Tibial artery (tissue), 4 donors: Measurements from ENCODE around the gene SCAMP2.
"Not testable (repeated sequence)": the region's sequence is repeated elsewhere in the genome, so short reads cannot be mapped to it uniquely, and the experiment has no call there.

ENCODE experiments used
- DNase-seq, 2 donors: peaks; one replicate each; pipeline ENCODE4 v3.0.0-alpha.2; 2019
- H3K27ac ChIP-seq, 2 donors: fragments of 200-600 bp; sonication (generic) in 1 of 2; 1 replicate in 1 of 2; 2 replicates in 1 of 2; pipeline ENCODE4 v1.5.1; 2018 to 2019; ENCODE audit warnings: mild to moderate bottlenecking in 1 of 2
- H3K27me3 ChIP-seq, 2 donors: fragments of 200-600 bp; sonication (generic) in 1 of 2; one replicate each; pipeline versions ENCODE4 v1.5.1 to v1.6.0; 2016 to 2019
- H3K36me3 ChIP-seq, 3 donors: fragments of 200-600 bp; sonication (generic) in 2 of 3; one replicate each; pipeline ENCODE4 v1.5.1; 2016 to 2019; ENCODE audit warnings: mild to moderate bottlenecking in 2 of 3
- H3K4me1 ChIP-seq, 4 donors: fragments of 200-600 bp; sonication (generic) in 2 of 4; 1 replicate in 3 of 4; 2 replicates in 1 of 4; pipeline ENCODE4 v1.5.1; 2016 to 2019
- H3K4me3 ChIP-seq, 2 donors: fragments of 200-600 bp; sonication (generic) in 1 of 2; 1 replicate in 1 of 2; 2 replicates in 1 of 2; pipeline ENCODE4 v1.5.1; 2018 to 2019; ENCODE audit warnings: mild to moderate bottlenecking in 2 of 2
- H3K9me3 ChIP-seq, 3 donors: fragments of 200-600 bp; sonication (generic) in 1 of 3; one replicate each; pipeline ENCODE4 v1.5.1; 2016 to 2019
- intact Hi-C: fragments of 100-400 bp; cut with DNase I; formaldehyde crosslinking; loops from one replicate; pipeline ENCODE4 v1.15.0; 2023; ENCODE audit warnings: low total_unique reads
- TF ChIP-seq, protein P1 (sequence below), 2 experiments: fragments of 200-600 bp in 1 of 2; fragments of 450-650 bp in 1 of 2; IDR thresholded peaks; one replicate each; pipeline ENCODE4 v1.5.1; 2017 to 2019; ENCODE audit warnings: antibody characterized with exemption in 2 of 2, mild to moderate bottlenecking in 1 of 2, moderate library complexity in 1 of 2

The SCAMP2 gene

DNA sequence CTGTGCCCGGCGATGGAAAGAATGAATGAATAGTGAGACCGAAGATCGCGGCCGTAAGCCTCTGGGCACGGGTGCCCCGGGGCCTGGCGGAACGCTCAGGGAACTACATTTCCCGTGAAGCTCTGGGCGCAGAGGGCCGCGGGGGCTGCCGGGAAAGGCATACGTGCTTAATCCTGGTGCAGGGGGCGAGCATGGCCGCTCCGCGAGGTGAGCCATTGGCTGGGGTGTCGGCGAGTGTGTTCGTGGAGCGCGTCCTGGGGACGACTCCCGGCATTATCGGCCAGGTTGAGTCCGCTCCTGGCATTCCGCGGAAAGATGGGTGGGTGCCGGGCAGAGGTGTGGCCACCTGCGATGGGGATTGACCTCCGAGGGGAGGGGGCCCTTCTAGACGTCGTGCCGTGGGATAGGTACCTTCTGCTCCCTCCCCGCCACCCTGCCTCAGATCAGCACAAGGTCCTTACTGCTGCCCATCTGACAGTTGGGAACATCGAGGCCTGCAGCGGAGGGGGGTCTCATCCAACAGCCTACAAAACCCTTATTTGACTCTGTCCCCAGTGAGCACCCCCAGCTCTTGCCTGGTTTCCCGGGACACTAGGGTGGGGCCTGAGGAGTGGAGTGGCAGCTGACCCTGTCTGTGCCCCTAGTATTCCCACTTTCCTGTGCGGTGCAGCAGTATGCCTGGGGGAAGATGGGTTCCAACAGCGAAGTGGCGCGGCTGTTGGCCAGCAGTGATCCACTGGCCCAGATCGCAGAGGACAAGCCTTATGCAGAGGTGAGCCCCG, 16.9 kb upstream of the SCAMP2 start, which contains the start of gene MPI:
TSS of gene MPI (plus strand) at position 160 of the 782 bp plus-strand sequence. CDS start at position 192, 32 bp downstream.
- peaks cover 0 to 16% (median 13%) of the 10 kb centered on the region in 3 donors for H3K36me3 ChIP-seq
- H3K4me3 ChIP-seq, result peak within 1 kb of the TSS; percentile 85 to 99
- H3K27me3 ChIP-seq, result no peaks in the 10 kb centered on the region
- H3K27ac ChIP-seq, result peak within 1 kb of the TSS; percentile 91 to 92
- peaks cover 0 to 19% (median 16%) of the 10 kb centered on the region in 4 donors for H3K4me1 ChIP-seq
- peak; percentile 85 to 90 for DNase-seq
- TF ChIP-seq, protein P1, sequence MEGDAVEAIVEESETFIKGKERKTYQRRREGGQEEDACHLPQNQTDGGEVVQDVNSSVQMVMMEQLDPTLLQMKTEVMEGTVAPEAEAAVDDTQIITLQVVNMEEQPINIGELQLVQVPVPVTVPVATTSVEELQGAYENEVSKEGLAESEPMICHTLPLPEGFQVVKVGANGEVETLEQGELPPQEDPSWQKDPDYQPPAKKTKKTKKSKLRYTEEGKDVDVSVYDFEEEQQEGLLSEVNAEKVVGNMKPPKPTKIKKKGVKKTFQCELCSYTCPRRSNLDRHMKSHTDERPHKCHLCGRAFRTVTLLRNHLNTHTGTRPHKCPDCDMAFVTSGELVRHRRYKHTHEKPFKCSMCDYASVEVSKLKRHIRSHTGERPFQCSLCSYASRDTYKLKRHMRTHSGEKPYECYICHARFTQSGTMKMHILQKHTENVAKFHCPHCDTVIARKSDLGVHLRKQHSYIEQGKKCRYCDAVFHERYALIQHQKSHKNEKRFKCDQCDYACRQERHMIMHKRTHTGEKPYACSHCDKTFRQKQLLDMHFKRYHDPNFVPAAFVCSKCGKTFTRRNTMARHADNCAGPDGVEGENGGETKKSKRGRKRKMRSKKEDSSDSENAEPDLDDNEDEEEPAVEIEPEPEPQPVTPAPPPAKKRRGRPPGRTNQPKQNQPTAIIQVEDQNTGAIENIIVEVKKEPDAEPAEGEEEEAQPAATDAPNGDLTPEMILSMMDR (IDR thresholded peaks at IDR 0.05), result peak; percentile 27 to 62
- no peaks in the 10 kb centered on the region for H3K9me3 ChIP-seq
- intact Hi-C loops, result loop anchor here (10.0 kb wide), 1 partner anchor 55 kb away; no protein-coding TSS in a partner anchor

DNA sequence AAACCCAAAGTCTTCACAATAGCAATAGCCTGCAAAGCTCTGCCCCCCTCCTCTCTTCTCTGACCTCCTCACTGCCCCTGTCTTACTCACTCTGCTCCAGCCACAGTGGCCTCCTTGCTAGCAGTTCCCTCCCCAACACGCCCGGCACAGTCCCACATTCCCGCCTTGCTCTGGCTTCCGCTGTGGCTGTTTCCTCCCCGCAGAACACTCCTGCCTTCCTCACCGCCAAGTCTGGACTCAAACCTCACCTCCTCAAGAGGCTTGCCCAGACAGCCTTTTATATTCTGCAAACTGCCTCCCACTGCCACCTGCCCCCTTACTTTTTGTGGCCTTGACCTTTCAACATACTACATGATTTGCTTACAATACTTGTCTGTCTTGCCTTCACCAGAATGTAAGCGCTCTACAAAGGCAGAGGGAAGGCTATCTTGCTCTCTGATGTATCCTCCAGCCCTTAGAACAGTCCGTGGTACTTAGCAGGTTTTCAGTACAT, 16.3 kb upstream of the SCAMP2 start:
- no peaks in the 10 kb centered on the region for H3K9me3 ChIP-seq
- no peaks in the 10 kb centered on the region for H3K27me3 ChIP-seq
- TF ChIP-seq, protein P1 (IDR thresholded peaks at IDR 0.05), result no peak
- H3K4me1 ChIP-seq, result peaks cover 0 to 19% (median 16%) of the 10 kb centered on the region in 4 donors
- H3K27ac ChIP-seq, result peak overlapping the region; percentile 91 to 92
- intact Hi-C loops, result no loop called here
- H3K4me3 ChIP-seq, result peak overlapping the region; percentile 85 to 99
- peak in 1 of 2 donors; percentile 32 for DNase-seq
- peaks cover 0 to 16% (median 13%) of the 10 kb centered on the region in 3 donors for H3K36me3 ChIP-seq

- Histone ChIP-seq H3K36me3 (peaks cover 0 to 15% (median 13%) of the 10 kb centered on the region in 3 donors), H3K27me3 (no peaks in the 10 kb centered on the region), H3K4me3 (no peak overlapping the region), H3K4me1 (peaks cover 0 to 19% (median 16%) of the 10 kb centered on the region in 4 donors), H3K27ac (peak overlapping the region in 1 of 2 donors; percentile 91), H3K9me3 (no peaks in the 10 kb centered on the region)
- no peak for DNase-seq
- intact Hi-C loops, result no loop called here
- TF ChIP-seq, protein P1 (IDR thresholded peaks at IDR 0.05), result no peak
Observed at GRCh38 chr15:74888716-74889115, 15.6 kb upstream of the SCAMP2 start.

GRCh38 chr15:74887537-74888193, 14.5 kb upstream of the SCAMP2 start:
- intact Hi-C loops, H3K27ac ChIP-seq, H3K36me3 ChIP-seq, DNase-seq, H3K9me3 ChIP-seq, H3K27me3 ChIP-seq, H3K4me3 ChIP-seq: not testable (repeated sequence)
- H3K4me1 ChIP-seq, result peaks cover 0 to 19% (median 16%) of the 10 kb centered on the region in 4 donors

GRCh38 chr15:74885461-74885860, 12.3 kb upstream of the SCAMP2 start:
- Histone ChIP-seq H3K36me3 (no peaks in the 10 kb centered on the region), H3K27ac (no peak overlapping the region), H3K4me1 (peaks cover 0 to 14% (median 12%) of the 10 kb centered on the region in 4 donors), H3K27me3 (no peaks in the 10 kb centered on the region), H3K9me3 (no peaks in the 10 kb centered on the region), H3K4me3 (no peak overlapping the region)
- no peak for DNase-seq
- TF ChIP-seq, protein P1 (IDR thresholded peaks at IDR 0.05), result no peak
- intact Hi-C loops, result no loop called here
